ENCODE measurements around the gene P2RX6.

The P2RX6 gene

DNA sequence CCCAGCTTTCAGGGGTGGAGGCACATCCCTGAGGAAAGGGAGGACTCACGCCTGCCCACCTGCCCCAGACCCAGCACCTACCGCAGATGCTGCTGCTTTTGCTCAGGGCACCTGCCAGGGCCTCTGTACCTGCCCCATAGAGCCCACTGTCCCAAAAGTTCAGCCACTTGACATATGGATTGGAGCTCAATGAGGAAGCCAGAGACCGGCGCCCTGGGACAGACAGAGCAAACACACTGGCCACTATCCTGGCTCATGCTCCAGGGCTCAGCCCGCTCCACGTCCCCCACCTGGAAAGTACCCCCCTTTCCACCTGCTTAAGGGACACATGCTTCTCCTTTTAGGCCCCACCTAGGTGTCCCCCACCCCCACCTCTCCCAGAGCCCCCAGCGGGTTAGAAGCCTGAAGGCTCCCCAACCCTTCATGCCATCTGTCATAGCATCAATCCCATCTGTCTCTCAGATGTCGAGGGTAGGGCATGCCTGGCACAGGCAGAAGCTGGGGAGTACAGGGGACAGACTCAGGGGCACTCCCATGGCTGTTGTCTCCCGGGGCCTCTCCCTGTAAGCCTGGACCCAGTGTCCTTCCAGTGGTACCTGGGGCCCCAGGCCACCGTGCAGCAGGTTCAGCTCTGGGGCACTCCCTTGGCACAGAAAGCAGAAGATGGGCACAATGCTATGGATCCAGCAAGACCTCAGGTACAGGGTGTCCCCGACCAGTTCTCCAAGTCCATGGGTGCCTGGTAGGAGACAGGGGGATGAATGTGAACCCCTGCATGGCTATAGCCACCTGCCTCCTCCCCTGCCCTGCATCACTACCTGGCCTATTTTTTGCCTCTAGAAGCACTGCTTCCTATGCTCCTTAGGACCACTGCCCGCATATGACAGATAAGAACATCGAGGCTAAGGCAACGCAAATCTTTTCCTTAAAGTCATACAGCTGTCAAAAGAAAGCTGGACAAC lies 2.2 kb upstream of the P2RX6 start:
- DNase-seq (ENCODE audit: low read depth in 3 of 3) = no peak

DNA sequence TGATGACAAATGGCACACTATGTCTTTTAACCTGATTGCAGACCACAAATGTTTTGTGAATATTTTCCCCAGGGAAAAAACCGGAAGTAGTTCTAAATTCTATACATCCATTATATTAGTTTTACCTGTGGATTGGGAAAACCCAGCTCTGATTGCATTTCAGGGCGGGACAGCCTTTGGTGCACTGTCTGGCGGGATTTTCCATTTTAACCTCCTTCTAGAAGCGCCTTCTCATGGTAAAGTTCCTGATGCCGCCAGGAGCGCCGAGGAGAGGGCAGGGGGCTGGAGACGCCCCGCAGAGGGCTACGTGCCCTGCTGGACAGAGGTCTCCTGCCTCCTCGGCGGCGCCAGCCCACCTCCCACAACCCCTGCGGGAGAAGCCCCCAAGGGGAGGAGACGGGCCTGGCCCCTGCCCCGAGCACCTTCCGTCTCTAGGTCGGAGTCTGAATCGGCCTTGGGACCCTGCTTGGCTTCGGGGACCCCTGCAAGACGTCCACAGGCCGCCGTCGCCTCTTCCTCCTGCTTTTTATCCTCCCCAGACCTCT lies 1.2 kb upstream of the P2RX6 start:
- DNase-seq (ENCODE audit: low read depth in 3 of 3) = no peak

DNA sequence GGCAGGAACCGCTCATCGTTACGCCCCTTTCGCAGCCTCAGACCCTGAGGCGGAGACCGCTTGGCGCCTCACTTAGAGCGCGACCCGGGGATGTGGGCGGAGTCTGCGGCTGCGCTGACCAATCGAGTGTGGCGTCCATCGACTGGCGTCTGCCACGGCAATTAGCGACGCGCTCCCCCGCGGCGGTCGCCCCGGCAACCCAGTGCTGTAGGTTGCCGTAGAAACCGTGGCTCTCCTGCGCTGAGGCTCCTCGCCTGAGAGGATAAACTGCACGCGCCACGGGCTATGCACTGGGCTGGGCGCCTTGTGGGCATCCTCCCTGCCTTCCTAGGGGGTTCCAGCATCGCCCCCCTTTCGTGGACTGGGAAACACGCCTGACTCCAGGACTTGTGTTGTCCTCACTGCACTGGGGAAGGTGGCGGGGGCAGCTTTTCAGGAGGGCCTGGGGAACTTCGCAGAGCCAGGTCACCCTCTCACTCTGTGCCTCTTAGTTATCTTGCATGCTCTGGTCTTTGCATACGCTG lies 701 bp upstream of the P2RX6 start:
- DNase-seq (ENCODE audit: low read depth in 3 of 3) = peak; percentile 63 to 91 (median 67)

DNA sequence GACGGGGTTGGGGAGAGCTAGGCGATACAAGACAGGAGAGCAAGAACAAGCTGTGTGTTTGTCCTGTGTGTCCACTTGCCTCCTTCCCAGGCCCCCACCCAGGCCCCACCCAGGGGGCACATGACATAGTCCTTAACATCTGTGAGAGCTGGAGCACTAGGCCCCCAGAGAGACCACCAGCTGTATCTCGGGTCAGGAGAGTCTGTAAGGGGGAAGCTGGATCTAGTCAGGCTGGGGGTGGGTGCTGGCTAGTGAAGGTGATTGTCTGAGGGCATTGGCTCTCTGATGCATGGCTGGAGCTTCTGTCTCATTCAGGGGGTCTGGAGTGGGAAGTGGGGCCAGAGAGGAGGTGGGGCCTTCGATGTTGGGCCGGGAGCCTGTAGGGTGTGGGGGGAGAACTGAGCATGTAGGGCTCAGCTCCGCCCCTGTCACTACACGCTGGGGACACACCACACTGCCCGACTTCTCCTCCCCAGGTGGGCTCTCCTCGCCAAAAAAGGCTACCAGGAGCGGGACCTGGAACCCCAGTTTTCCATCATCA lies 571 bp downstream of the P2RX6 start:
- DNase-seq (ENCODE audit: low read depth in 3 of 3) = no peak

DNA sequence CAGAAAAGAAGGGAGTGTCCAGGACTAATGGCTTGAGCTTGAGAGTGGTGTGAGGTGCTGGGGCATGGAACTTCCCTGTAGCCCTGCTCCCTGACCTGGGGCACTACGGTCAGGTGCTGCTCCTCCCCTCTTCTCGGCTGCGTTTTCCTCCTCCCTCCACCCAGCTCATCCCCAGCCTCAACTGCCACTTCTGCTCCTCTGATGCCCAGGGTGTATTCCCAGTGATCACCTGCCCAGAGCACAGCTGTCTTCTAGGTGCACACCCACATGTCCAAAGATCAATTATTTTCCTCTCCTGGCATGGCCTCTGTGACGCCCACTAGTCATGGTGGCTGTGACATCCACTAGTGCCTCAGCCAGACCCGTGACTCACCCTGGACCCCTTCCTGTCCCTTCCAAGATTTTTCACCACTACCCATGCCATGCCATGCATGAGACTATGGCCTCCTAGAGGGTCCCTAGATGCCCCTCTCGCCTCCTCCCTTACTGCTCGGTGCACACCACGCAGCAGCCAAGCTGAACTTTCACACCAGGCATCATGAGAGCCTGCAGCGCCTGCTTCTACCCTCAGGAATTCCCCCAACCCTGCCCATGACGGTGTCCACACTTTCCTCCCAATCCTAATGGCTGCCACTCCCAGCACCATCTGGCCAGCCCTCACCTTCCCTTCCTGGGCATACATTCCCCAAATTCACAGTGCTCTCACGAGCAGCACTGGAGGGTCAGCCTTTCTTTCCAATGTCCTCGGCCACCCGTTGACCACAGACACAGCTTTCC lies 1.9 kb downstream of the P2RX6 start:
- no peak for DNase-seq (ENCODE audit: low read depth in 3 of 3)

DNA sequence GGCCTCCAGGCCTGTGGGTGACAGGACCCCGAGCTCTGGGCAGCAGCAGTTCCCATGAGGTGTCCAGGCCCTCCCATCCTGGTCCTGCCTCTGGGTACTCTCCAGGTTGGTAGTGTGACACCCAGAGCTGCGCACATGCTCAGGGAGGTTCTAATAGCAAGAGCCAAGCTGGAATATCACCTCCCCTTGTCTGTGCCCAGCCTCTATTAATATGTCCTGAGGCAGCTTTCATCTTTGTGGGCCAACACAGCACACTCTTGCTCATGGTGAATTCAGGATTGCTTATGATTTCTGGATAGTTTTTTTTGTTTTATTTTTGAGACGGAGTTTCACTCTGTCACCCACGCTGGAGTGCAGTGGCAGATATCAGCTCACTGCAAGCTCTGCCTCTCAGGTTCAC lies 3.3 kb downstream of the P2RX6 start:
- DNase-seq (ENCODE audit: low read depth in 3 of 3) = no peak

DNA sequence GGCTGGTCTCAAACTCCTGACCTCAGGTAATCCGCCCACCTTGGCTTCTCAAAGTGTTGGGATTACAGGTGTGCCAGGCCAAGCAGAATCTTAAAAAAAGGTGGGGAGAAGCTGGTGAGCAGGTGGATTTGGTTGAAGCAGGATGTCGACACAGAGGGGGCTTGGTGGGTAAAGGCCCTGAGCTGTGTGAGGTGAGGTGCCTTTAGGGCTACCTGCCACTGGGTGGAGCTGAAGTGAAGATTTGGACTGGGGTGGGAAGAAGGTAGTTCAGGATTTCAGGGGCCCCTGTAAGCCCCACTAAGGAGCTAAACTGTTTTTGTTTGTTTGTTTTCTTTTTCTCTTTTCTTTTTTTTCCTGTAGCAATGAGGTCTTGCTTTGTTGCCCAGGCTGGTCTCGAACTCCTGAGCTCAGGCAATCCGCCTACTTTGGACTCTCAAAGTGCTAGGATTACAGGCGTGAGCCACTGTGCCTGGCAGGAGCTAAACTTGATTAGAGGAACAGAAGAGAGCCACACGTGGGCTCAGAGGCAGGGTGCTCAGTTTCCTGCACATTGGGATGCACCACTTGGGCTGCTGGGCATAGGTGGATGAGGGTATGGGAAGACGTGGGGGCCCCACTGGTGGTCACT lies 6.0 kb downstream of the P2RX6 start:
- no peak for DNase-seq (ENCODE audit: low read depth in 3 of 3)

DNA sequence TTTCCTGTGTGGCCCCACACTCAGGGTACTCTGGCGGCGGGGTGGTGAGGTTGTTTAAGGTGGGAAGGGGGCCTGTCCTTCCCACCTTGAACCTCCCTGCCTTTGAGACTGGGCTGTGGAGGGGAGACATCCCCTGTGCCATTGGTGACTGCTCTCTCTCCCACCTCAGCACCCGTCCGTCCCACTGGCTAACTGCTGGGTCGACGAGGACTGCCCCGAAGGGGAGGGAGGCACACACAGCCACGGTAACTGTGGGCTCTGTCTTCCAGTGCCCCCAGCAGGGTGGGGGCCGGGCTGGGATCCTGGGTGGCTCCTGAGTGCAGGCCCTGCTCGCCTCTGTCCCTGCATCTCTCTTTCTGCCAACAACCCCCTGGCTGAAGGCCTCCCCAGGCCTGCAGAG lies 7.5 kb downstream of the P2RX6 start:
- no peak for DNase-seq (ENCODE audit: low read depth in 3 of 3)

DNA sequence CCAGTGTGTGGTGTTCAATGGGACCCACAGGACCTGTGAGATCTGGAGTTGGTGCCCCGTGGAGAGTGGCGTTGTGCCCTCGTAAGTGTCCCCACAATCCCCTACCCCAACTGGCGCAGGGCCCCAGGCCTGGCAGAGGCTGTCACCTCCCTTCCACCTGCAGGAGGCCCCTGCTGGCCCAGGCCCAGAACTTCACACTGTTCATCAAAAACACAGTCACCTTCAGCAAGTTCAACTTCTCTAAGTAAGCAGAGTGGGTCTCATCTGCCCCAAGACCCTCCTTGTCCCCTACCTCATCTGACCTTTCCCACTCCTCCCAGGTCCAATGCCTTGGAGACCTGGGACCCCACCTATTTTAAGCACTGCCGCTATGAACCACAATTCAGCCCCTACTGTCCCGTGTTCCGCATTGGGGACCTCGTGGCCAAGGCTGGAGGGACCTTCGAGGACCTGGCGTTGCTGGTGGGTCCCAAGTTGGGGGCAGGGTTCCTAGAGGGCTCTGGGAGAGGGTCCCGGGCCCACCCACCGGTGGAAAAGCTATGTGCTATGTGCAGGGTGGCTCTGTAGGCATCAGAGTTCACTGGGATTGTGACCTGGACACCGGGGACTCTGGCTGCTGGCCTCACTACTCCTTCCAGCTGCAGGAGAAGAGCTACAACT lies 8.1 kb downstream of the P2RX6 start:
- no peak for DNase-seq (ENCODE audit: low read depth in 3 of 3)

DNA sequence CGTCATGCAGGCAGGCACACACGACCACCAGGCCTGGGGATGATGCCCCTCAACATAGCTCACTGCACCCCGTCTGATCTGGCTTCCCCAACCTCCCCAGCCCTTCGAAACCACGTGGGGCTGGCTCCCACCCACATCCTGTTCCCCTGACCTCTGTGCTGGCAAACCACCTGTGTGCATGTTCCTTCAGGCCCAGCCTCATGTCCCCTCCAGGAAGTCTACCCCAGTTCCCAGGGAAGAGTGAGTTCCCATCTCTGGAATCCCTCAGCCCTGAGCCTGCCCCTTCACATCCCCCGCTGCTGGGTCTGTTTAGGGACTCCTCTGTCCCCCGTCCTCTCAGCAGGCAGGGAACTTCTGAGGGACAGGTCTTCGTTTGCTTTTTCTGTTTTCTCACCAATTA lies 10.3 kb downstream of the P2RX6 start:
- no peak for DNase-seq (ENCODE audit: low read depth in 3 of 3)

DNA sequence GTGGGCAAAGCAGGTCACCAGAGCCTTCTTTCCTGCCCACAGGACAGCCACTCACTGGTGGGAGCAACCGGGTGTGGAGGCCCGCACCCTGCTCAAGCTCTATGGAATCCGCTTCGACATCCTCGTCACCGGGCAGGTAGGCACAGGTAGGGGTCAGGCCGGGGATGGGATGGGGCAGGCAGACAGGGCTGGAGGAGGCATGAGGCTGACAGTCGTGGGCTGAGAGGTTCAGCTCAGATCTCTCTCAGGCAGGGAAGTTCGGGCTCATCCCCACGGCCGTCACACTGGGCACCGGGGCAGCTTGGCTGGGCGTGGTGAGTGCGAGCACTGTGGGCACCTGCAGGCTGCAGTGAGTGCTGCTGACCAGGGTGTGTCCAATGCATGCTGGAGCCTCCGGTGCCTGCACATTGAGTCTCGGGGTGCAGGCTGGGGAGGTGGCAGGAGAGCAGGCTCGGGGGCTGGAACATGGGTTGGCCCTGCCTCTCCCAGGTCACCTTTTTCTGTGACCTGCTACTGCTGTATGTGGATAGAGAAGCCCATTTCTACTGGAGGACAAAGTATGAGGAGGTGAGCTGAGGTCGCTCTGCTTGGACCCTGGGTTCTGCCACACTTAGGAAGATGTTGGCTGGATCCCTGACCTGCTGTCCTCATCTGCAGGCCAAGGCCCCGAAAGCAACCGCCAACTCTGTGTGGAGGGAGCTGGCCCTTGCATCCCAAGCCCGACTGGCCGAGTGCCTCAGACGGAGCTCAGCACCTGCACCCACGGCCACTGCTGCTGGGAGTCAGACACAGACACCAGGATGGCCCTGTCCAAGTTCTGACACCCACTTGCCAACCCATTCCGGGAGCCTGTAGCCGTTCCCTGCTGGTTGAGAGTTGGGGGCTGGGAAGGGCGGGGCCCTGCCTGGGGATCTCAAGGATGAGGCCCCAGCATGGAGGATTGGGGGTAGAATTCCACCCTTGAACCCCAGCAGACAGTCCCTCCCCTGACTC lies 11.1 kb downstream of the P2RX6 start:
- no peak for DNase-seq (ENCODE audit: low read depth in 3 of 3)

DNA sequence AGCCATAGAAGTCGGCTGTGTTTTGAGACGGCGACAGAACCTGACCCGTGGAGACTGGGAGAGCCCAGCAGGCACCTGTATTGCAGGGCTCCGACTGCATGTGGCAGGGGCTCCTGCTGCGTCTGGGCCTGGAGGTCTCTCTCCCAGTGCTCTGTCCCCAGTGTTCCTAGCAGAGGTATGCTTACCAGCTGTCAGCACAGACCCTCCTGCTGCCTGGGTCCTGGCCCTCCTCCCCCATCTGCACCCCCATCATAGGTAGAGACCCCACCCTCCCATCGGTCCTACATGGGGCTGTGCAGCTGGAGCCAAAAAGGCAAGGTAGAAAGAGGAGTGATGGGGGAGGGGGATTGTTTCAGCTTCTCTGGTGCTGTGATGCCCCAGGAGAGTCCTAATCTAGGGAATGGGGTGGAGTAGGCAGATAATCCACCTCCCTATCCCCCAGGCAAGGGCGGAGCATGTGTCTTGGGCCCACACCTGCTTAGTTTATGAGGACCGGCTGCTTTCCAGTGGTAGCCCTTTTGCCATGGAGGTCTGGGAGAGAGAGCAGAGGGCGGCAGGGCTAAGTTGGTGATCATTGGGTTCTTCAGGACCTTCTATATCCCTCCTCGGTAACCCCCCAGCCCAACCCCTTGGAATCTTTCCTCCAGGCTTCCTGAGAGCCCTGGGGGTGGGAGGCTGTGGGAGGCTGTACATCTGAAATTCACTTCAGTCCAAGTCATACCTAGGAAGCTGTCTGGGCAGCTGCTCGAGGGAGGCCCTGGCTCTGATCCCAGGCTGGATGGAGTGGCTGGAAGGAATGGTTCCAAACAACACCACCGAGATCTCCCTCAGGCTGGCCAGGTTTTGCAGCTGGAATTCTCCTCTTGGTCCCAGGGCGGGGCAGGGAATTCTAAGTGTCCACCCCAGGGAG lies 12.1 kb downstream of the P2RX6 start:
- DNase-seq (ENCODE audit: low read depth in 3 of 3) = no peak

DNA sequence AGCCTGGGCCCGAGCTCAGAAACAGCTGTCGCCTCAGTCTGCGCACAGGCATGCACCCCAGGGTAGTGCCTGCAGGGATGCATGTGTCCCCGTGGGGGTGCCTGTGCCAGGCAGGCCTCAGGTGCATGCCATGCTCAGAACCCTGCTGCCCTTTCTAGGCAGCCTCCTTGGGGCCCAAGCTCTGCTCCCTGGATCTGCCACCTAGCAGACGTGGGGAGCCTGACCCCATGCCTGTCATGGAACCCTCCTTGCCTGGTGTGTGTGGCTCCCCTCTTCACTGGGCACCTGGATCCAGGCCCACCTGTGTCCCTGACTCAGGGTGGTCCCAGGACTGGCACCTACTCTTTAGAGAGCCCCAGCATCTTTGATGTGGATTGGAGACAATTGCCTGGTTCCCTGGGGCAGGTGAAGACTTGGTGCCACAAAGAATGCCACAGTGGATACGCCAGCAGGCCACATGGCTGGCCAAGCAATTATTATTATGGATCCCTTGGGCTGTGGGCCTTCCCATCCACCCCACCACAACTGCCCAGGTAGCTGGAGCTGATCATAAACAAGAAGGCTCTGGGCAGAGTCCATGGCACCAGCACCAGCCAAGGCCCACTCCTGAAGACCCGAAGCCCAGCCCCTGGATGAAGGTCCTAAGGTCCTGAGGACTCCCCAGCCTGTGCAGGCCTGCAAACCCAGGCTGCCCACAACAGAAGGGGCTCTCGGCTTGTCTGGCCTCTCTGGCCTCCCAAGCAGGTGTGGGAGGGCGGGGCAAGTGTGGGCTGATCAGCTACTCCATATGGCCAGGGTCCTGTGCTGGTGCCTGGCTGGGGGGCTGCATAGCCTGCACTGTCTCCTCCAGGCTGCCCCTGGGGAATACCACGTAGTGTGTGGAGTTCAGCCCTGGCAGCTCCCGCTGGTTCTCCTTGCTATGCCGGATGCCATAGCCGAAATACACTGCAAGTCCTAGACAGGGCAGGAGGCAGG lies 13.6 kb downstream of the P2RX6 start:
- DNase-seq (ENCODE audit: low read depth in 3 of 3) = no peak

DNA sequence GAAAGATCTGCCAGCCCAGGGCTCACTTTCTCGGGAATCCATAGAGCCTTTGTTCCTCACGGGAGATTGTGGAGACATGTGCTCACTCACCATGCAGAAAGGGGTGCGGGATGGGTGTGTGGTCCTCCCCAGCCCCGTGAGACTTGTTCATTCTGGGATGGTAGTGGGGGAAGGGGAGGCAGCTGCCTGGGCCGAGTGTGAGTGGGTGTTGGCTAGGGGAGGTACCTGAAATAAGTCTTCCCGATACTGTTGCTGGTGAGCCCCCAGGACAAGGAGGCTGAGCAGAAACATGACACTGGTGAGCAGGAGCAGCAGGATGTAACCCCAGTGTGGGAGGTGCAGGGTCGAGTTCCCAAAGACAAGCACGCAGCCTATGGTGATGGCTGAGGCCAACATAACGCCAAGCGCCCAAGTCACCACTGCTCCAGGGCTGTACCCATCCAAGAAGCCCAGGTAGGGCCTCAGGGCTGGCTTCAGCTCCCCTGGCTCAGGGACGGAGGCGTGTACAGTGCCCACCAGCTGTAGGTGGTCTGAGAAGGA lies 14.6 kb downstream of the P2RX6 start:
- DNase-seq (ENCODE audit: low read depth in 3 of 3) = no peak

DNA sequence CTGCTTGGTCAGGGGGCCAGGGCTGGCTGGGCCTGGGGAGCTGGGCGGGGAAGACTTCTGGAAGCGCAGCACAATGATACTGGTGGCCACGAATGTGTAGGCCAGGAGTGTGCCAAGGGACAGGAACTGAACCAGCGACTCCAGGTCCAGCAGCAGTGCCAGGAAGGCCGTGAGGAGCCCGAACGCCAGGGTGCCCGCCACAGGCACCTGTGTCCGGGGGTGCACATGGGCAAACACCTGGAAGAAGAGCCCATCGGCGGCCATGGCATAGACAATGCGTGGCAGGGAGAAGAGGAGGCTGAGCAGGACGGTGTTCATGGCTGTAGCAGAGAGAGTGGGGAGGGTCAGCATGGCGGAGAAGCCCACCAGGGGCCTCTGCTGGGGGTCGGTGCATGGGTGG lies 15.1 kb downstream of the P2RX6 start:
- no peak for DNase-seq (ENCODE audit: low read depth in 3 of 3)

DNA sequence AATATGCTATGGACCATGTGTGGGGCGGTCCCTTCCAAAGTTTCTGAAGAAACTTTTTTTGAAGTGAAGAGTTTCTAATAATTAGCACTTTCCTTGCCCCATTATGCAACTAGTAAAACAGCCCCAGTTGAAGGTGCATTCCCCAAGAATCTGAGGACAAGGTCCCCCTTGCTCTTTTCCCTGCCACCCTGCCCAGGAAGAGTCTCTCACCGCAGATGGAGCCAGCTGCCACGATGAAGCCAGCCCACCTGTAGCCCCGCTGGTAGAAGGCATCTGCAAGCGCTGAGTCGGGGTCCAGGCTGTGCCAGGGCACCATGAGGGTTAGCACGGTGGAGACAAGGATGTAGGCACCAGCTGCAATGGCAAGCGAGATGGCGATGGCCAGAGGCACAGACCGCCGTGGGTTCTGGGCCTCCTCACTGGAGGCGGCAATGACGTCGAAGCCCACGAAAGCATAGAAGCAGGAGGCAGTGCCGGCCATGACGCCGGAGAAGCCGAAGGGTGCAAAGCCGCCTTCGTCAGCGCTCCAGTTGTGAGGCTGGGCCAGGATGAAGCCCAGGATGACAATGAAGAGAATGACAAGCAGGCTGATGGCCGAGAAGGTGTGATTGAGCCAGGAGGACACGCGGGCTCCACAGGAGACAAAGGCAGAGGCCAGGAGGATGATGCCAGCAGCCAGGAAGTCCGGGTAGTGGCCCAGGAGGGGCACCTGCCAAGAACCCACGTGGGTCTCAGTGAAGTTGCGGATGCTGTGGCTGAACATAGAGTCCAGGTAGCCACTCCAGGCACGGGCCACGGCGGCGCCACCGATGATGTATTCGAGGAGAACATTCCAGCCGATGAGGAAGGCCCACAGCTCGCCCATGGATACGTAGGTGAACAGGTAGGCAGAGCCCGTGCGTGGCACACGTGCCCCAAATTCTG lies 15.9 kb downstream of the P2RX6 start:
- no peak for DNase-seq (ENCODE audit: low read depth in 3 of 3)

Measured in stimulated activated CD4-positive, alpha-beta T cell treated with anti-CD3 and anti-CD28 coated beads, TNF-alpha, amount 100 ng/mL, for 24 hours (primary cell).